HS-5 (cell line): ENCODE measurements around the gene GPS2.

Source experiments
- DNase-seq: peaks from one replicate; pipeline ENCODE4 v3.0.0-alpha.2; 2012; ENCODE audit warnings: low read depth

The GPS2 gene

DNA sequence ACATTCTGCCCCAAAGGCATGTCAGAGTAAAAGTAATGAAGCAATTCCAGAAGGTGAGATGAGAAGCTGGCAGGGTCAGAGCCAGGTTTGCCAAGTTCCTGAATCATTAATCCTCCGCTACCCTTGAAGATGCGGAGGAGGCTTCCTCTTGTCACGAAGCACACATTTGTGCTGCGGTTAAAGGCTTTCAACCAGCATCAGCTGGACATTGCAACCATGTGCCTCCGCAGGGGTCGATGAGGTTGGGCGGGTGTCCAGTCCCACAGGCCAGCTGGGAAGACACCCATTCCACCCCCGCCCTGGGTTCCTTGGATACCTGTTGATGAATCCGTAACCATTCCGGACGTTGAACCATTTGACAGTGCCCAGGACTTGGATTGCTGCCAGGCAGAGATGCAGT is 22.0 kb downstream of the GPS2 start:
- DNase-seq = no peak

DNA sequence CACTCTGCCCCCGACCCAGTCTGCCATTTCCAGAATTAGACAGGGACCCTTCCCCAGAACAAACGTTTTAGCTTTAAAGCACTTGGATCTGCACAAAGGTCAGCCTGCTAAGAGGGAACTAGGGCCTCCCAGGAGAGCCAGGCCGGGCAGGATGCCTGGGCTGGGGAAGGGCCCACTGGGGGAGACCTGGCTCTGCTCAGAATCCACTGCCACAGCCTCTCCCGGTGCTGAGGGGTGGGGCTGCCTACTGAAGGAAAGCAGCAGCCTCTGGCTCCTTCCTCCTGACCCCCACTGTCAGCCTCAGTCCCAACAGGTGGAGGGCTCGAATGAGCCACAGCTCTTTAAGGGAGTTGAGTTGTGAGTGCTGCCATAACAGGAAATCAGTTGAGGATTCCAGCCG is 22.4 kb downstream of the GPS2 start:
- DNase-seq = no peak

- no peak for DNase-seq
Measured at GRCh38 chr17:7292194-7292593, 23.0 kb downstream of the GPS2 start.

DNA sequence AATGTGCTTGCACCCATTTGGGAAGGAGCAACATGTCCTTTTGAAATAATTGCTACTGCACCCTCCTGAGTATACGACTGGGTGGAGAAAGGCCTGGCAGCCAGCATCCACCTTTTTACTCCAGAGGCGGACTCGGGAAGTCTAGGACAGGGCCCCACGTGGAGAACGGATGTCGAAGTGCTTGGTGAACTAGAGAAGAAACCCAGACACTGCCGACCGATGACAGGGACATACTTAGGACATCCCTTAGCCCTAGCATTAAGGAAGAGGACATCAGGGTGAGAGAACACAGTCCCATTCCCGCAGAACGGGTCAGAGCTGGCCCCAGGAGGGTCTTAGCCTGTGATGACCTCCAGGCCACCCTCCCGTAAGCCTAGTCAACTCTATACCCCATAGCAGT is 24.5 kb downstream of the GPS2 start:
- no peak for DNase-seq

DNA sequence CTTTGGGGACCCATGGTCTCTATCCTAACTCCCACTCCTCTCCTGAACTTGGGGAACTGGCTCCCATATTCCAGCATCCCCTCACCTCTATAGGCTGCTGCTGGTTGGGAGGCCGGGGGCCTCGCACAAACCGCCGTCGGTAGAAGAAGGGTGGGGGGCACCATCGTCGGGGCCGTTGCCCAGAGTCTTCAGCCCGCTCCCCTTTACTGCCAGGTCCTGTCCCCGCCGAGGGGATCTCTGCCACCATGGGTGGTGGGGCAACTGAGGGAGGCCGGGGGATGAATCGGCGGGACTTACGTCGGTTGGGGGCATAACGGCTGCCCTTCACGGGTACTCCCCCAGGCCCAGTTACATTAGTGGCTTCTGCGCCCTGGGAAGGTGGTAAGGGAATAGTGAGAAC is 25.0 kb downstream of the GPS2 start:
- no peak for DNase-seq

DNA sequence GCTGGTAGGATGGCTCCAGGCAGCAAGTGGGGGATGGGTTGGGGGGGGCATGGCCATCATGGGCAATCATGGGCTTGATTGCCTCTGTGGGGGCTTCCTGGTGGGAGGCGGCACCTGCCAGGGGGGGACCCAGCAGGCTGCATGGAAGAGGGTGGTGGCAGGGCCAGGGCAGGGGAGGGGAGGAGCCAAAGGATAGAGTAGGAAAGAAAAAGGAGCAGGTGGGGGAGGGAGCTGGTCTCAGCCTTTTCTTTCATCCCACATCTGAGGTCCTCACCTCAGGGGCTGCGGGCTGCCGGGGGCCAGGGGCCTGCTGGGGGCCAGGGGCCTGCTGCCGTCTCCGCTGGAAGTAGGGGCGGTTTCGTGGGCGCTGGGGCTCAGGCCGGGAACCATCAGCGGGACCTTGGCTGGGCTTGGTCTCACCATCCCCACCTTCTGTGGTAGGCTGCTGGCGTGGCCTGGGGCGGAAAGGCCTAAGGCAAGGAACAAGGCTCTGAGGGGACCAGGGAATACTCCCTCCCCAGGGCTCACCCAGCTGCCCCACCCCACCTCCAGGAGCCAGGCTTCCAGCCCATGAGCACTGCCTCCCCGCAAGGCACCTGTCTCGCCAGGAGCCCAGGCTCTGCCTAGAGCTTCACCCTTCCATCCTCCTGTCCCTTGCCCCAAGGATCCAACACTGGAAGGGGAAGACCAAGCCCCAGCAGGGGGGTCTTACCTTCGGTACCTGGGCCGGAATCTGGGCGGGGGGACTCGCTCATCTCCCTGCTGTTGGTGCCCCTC is 25.7 kb downstream of the GPS2 start:
- no peak for DNase-seq

GRCh38 chr17:7285679-7286078 is 29.5 kb downstream of the GPS2 start:
- DNase-seq = no peak

DNA sequence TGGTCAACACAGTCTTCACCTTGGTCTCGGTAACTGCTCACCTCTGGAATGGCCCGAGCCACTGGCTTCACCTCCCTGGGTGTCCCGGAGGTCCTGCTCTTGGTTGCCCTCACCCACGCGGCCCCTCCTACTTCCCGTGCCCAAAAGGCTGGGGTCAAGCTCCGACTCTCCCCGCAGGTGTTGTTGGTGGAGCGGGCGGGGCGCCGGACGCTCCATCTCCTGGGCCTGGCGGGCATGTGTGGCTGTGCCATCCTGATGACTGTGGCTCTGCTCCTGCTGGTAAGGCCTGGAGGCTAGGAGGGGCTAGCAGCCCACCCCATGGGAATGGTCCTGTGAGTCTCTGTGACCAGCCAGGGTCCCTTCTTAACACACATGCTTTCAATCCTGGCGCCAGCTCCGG is 30.2 kb downstream of the GPS2 start:
- no peak for DNase-seq

GRCh38 chr17:7283471-7284216 is 31.5 kb downstream of the GPS2 start:
- DNase-seq = no peak

DNA sequence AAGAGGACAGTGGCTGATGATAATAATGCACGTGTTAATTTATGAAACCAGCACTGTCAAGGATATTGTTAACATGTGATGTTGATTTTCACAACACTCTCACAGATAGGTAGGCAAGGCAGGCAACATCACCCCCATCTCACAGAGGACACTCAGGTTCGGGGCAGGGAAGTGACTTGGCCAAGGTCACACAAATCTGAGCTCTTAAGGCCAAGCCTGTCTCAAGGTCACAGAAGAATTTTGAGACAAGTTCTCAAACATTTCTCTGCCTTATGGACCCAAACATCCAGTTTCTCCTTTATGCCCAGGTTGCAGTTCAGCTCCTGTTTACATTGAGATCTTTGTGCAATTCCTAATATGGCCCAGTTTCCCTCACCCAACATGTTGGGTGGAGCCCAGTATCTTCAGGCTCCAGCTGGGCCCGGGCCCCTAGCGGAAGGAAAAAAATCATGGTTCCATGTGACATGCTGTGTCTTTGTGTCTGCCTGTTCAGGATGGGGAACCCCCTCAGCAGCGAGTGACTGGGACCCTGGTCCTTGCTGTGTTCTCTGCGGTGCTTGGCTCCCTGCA is 32.3 kb downstream of the GPS2 start:
- DNase-seq = no peak

- DNase-seq = no peak
Measured at GRCh38 chr17:7281953-7282751, 33.0 kb downstream of the GPS2 start.

DNA sequence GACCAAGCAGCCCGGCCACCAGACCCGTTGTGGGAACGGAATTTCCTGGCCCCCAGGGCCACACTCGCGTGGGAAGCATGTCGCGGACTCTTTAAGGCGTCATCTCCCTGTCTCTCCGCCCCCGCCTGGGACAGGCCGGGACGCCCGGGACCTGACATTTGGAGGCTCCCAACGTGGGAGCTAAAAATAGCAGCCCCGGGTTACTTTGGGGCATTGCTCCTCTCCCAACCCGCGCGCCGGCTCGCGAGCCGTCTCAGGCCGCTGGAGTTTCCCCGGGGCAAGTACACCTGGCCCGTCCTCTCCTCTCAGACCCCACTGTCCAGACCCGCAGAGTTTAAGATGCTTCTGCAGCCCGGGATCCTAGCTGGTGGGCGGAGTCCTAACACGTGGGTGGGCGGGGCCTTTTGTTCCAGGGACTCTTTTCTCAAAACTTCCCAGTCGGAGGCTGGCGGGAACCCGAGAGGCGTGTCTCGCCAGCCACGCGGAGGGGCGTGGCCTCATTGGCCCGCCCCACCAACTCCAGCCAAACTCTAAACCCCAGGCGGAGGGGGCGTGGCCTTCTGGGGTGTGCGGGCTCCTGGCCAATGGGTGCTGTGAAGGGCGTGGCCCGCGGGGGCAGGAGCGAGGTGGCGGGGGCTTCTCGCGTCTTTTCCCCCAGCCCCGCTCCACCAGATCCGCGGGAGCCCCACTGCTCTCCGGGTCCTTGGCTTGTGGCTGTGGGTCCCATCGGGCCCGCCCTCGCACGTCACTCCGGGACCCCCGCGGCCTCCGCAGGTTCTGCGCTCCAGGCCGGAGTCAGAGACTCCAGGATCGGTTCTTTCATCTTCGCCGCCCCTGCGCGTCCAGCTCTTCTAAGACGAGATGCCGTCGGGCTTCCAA is 33.8 kb downstream of the GPS2 start, which contains the start of gene SLC2A4:
Gene SLC2A4 (plus strand): TSS at position 645 of the 879 bp plus-strand sequence. CDS start 217 bp downstream, at position 862.
- peak; percentile 82 for DNase-seq

DNA sequence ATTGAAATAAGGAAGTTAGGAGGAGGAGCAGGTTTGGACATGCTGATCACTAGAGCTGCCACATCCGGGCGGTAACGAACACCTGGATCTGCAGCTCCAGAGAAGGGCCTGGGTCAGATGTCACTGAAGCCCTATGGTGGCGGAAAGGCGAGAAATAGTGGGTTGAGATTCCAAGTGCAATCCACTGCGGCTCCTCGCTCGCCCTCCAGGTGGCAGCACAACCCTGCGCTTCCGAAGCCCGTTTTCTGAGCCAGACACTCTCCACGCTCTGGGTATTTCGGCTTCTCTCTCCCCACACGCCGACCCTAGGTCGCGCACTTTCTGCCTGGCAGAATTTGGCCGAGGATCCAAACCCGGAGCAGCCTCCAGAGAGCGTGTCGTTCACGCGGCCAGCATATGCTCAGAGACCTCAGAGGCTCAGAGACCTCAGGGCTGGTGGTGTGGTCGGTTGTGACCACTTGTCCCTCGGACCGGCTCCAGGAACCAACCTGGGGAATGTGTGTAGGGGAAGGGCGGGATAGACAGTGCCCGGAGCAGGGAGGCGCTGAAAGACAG is 34.6 kb downstream of the GPS2 start:
- DNase-seq = peak; percentile 50

GRCh38 chr17:7279448-7279847 is 35.7 kb downstream of the GPS2 start:
- no peak for DNase-seq

DNA sequence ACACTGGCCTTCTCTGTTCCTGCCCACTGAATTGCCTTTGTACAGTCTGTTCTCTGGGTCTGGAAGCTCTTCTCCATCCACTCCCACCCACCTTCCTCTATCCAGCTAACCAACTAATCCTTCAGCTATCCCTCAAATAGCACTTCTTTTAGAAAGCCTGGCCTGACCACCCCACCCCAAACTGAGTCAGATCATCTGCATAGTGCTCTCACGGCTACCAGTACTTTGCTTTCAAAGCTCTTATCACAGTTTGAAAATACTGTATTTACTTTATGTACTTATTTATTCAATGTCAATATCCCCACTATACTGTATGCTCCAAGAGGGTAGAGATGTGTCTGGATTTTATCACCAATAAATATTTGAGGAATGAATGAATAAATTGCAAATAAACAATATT is 48.4 kb downstream of the GPS2 start:
- no peak for DNase-seq

DNA sequence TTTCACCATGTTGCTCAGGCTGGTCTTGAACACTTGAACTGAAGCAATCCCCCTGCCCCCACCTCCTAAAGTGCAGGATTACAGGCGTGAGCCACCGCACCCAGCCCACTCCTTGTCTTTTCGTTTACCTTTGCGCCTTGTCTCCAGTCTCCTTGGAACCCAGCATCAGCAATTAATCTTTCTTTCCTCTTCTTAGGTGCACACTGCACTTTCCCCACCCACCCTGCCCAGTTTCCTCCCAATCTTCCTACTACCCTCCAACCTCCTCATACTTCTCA is 51.4 kb downstream of the GPS2 start:
- no peak for DNase-seq

GRCh38 chr17:7262935-7263800 is 52.0 kb downstream of the GPS2 start:
- DNase-seq = no peak
